ENCODE results near the gene SFXN5. TPM values are rescaled to one million over a fixed set of nuclear protein-coding genes. Genes with fewer than 3 reads are reported as not detected.

SFXN5 gene
- polyA plus RNA-seq, 1 donor from 2014 or later = 5.8 TPM

DNA sequence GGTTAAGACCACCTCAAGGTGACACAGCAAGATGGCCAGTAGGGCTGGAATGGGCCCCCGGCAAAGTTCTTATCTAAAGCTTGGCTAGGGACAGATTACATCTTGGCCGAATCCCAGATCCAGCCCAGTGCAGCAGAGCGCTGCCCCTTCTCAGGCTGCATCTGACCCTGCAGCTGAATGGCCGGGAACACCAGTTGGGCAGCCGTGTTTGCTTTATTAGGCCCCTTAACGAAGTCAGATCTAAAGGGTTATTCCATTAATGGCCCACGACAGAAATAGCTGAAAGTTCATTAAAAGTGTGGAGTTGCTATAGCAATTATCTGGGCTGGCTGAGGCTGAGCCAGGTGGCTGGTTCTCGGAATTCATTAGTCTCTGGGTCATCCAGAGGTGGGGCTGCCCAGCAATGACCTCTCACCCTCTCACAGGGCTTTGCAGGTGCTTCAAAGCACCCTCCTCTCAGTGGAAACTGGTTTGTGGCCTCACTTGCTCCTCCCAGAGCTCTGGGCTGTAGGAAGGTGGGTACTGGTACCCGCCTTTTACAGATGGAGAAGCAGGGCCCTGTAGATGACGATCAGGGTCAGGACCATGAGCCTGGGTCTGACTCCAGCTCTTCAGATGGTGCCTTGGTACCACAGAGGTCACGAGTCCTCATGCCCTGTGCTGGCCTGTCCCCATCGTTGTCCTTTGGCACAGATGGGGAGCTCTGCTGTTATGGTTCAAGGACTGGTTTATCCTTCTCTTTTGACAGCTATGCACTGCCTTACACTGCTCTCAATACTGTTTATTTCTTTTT is 85.4 kb downstream of the SFXN5 start:
- no peak overlapping the region for H3K4me3 ChIP-seq (ENCODE audit: low read length)
- no peak overlapping the region for H3K27ac ChIP-seq (ENCODE audit: low read length)
- no peak for TF ChIP-seq EZH2 (IDR thresholded peaks at IDR 0.05; ENCODE audit: borderline replicate concordance, insufficient read depth, low read length, poor library complexity, severe bottlenecking)
- no peak for TF ChIP-seq SMC3 (conservative IDR thresholded peaks at IDR 0.05; ENCODE audit: poor library complexity)
- TF ChIP-seq EP300 (conservative IDR thresholded peaks at IDR 0.05; ENCODE audit: poor library complexity, severe bottlenecking) = no peak
- H3F3A ChIP-seq (ENCODE audit: insufficient read depth, low read length, poor library complexity, severe bottlenecking) = no peaks in the 10 kb centered on the region
- H3K9ac ChIP-seq (ENCODE audit: low read length) = no peak overlapping the region
- no peaks in the 10 kb centered on the region for H3K36me3 ChIP-seq (ENCODE audit: insufficient read depth, low read length)
- no peaks in the 10 kb centered on the region for H3K9me2 ChIP-seq (ENCODE audit: insufficient read depth, low read length)
- H3K9me3 ChIP-seq (ENCODE audit: low read length) = no peaks in the 10 kb centered on the region
- H4K20me1 ChIP-seq (ENCODE audit: insufficient read depth) = no peaks in the 10 kb centered on the region
- H3K4me2 ChIP-seq (ENCODE audit: low read length) = no peak overlapping the region
- H3K27me3 ChIP-seq (ENCODE audit: insufficient read depth, low read depth, low read length) = no peaks in the 10 kb centered on the region
- no peak overlapping the region for H2AFZ ChIP-seq (ENCODE audit: low read depth, low read length)
- H3K79me2 ChIP-seq (replicated peaks; ENCODE audit: insufficient read depth, low read length) = no peaks in the 10 kb centered on the region

DNA sequence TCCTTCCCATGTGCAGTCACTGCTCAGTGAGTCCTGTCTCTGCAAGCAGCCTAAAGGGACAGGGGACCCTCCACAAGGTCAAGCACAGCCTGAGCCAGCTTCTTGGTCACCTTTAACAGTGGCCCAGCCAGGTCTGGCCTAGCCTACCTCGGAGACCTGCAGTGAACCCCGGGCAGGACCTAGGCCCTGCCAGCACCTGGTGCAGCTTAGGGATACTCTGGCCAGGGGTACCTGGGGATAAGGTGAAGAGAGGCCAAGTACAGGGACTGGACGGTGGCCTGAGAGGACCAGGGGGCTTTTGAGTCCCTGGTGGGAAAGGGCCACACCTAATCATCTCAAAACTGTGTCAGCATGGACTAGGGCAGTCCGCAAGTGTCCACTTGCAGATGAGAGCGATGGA is 86.4 kb downstream of the SFXN5 start:
- Histone ChIP-seq H3F3A (ENCODE audit: insufficient read depth, low read length, poor library complexity, severe bottlenecking) (no peaks in the 10 kb centered on the region), H3K27ac (ENCODE audit: low read length) (no peak overlapping the region), H3K9me2 (ENCODE audit: insufficient read depth, low read length) (no peaks in the 10 kb centered on the region), H3K4me2 (ENCODE audit: low read length) (no peak overlapping the region), H3K36me3 (ENCODE audit: insufficient read depth, low read length) (no peaks in the 10 kb centered on the region), H4K20me1 (ENCODE audit: insufficient read depth) (no peaks in the 10 kb centered on the region), H2AFZ (ENCODE audit: low read depth, low read length) (no peak overlapping the region), H3K79me2 (replicated peaks; ENCODE audit: insufficient read depth, low read length) (no peaks in the 10 kb centered on the region), H3K9ac (ENCODE audit: low read length) (no peak overlapping the region), H3K9me3 (ENCODE audit: low read length) (no peaks in the 10 kb centered on the region), H3K4me3 (ENCODE audit: low read length) (no peak overlapping the region), H3K27me3 (ENCODE audit: insufficient read depth, low read depth, low read length) (no peaks in the 10 kb centered on the region)
- TF ChIP-seq SMC3 (conservative IDR thresholded peaks at IDR 0.05; ENCODE audit: poor library complexity) (no peak), RAD21 (conservative IDR thresholded peaks at IDR 0.05) (no peak), POLR2AphosphoS5 (IDR thresholded peaks at IDR 0.05) (no peak), TAF1 (IDR thresholded peaks at IDR 0.05; ENCODE audit: low read depth) (no peak), EP300 (conservative IDR thresholded peaks at IDR 0.05; ENCODE audit: poor library complexity, severe bottlenecking) (no peak), EZH2 (IDR thresholded peaks at IDR 0.05; ENCODE audit: borderline replicate concordance, insufficient read depth, low read length, poor library complexity, severe bottlenecking) (no peak), MXI1 (conservative IDR thresholded peaks at IDR 0.05; ENCODE audit: poor library complexity, severe bottlenecking) (no peak)
- TF ChIP-seq, protein P1, sequence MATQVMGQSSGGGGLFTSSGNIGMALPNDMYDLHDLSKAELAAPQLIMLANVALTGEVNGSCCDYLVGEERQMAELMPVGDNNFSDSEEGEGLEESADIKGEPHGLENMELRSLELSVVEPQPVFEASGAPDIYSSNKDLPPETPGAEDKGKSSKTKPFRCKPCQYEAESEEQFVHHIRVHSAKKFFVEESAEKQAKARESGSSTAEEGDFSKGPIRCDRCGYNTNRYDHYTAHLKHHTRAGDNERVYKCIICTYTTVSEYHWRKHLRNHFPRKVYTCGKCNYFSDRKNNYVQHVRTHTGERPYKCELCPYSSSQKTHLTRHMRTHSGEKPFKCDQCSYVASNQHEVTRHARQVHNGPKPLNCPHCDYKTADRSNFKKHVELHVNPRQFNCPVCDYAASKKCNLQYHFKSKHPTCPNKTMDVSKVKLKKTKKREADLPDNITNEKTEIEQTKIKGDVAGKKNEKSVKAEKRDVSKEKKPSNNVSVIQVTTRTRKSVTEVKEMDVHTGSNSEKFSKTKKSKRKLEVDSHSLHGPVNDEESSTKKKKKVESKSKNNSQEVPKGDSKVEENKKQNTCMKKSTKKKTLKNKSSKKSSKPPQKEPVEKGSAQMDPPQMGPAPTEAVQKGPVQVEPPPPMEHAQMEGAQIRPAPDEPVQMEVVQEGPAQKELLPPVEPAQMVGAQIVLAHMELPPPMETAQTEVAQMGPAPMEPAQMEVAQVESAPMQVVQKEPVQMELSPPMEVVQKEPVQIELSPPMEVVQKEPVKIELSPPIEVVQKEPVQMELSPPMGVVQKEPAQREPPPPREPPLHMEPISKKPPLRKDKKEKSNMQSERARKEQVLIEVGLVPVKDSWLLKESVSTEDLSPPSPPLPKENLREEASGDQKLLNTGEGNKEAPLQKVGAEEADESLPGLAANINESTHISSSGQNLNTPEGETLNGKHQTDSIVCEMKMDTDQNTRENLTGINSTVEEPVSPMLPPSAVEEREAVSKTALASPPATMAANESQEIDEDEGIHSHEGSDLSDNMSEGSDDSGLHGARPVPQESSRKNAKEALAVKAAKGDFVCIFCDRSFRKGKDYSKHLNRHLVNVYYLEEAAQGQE (IDR thresholded peaks at IDR 0.05; ENCODE audit: borderline replicate concordance) = no peak
- TF ChIP-seq, protein P2, sequence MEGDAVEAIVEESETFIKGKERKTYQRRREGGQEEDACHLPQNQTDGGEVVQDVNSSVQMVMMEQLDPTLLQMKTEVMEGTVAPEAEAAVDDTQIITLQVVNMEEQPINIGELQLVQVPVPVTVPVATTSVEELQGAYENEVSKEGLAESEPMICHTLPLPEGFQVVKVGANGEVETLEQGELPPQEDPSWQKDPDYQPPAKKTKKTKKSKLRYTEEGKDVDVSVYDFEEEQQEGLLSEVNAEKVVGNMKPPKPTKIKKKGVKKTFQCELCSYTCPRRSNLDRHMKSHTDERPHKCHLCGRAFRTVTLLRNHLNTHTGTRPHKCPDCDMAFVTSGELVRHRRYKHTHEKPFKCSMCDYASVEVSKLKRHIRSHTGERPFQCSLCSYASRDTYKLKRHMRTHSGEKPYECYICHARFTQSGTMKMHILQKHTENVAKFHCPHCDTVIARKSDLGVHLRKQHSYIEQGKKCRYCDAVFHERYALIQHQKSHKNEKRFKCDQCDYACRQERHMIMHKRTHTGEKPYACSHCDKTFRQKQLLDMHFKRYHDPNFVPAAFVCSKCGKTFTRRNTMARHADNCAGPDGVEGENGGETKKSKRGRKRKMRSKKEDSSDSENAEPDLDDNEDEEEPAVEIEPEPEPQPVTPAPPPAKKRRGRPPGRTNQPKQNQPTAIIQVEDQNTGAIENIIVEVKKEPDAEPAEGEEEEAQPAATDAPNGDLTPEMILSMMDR (IDR thresholded peaks at IDR 0.05; ENCODE audit: poor library complexity, severe bottlenecking) = no peak

Measured in neural cell (in vitro differentiated cells).